Measurements from ENCODE around the gene TMEM273. TPM values are rescaled to one million over a fixed set of nuclear protein-coding genes. Genes with fewer than 3 reads are reported as not detected.

The TMEM273 gene
- polyA plus RNA-seq, 1 donor: 6.3 TPM

DNA sequence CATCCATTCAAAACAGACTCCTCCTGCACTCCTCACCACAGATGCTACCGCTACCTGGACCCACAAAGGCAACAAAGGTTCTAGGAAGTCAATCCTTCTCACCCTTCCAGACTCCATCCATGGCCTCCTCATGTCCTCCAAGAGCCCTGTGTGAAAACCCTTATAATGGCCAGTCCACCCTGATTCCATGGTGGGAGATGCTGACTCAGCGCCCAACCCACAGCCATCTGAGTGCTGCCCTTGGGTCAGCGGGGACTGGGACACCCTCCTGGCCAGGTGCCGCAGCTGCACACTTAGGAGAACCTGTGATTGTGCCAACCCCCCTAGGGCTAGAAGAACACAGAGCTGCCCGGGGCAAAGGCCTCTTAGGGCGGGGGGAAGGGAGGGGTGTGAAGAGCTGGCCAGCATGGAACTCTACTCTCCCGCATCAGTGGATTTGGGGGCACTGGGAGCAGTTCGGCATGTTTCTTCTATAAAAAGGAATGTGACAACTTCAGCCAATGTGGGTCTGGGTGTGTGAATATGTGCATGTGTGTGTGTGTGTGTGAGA is 25.4 kb downstream of the TMEM273 start:
- no peak for DNase-seq

GRCh38 chr10:49162063-49162462 is 26.1 kb downstream of the TMEM273 start:
- DNase-seq: no peak

- DNase-seq: no peak
Measured at GRCh38 chr10:49161411-49161997, 26.7 kb downstream of the TMEM273 start.

GRCh38 chr10:49160814-49161213 is 27.4 kb downstream of the TMEM273 start:
- no peak for DNase-seq

- DNase-seq: no peak
Measured at GRCh38 chr10:49160110-49160509, 28.1 kb downstream of the TMEM273 start.

DNA sequence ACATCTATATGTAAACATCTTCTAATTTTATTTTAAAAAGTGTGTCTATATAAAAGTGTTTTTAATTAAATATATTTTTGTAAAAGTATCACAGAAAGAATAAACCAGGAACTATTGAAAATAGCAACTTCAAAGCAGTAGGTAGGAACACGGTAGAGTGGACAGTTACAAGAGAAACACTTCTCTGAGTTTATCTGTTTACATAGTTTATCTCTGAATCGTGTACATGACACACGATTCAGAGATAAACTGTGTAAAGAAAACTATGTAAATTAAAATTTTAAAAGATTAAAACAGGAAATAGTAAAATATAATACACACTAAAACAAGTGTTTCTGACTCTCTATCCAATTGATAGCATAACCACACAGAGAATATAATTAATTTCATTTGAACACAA is 29.3 kb downstream of the TMEM273 start:
- DNase-seq: no peak

DNA sequence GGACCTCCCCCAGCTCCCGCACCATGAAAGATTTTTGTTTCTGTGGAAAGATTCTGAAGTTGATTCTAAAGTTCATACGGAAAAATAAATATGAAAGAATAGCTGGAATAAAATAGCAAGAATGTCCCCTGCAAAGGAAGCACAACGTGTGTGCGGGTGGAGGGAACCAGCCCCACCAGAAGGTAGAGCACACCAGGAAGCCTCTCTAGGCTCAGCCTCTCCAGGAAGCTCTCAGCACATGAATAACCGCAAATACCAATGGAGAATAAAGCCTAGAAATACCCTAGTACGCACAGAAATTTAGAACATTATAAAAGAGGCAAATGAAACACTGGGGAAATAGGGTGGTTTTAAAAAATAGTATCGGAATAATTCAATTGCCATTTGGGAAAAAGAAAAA is 29.8 kb downstream of the TMEM273 start:
- DNase-seq: no peak

DNA sequence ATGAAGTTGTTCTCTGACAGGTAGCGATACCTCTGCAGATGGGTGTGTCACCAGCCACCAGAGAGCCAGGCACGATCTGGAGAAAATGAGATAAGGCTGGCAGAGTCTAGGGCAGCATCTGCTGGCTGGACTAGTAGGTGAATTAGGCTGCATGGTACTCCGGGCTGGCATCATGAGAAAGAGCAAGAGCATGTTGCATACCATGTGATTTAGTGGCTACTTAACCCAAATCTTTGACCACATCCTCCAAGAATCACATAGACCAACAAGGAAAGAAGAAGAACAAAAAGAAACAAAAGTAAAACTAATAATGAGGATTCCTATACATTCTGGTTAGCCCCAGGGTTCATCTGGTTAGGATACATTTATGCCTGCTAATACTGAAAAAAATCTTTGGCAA is 31.0 kb downstream of the TMEM273 start:
- DNase-seq: no peak

- no peak for DNase-seq
Measured at GRCh38 chr10:49154641-49155040, 33.5 kb downstream of the TMEM273 start.

DNA sequence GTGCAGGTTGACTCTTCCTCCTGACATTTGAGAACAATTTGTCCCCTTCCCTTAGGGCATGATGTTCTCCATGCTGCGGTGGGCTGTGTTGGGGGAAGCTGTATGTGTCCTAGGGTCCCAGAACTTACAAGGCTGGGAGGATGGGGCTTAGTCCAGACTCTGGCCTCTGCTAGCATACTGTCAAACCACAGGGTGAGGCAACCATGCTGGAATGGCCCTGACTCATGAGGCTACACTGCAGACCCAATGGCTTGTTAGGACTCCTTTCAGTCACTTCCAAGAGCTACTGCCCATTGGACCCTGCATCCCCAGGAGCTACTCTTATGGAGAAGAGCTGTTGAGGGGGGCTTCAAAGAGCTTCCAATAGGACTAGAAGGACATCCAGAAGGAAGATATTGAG is 34.2 kb downstream of the TMEM273 start:
- DNase-seq: no peak

DNA sequence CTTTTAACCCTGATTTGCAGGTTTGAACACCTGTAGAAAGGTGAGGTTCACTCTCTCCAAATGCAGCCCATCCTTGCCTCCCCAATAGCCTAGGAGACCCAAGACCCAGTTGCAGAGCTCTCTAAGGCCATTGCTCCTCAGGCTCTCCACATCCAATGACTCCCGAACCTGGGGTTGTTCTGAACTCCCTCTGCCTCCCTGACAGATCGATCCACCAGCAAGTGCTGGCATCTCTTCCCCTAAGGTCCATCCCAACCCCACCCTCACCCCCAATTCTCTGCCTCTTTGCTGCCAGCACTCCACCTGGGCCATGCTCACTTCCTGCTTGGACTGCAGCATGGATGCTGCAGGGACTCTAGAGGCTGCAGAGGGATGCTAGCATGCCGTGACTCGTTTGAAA is 35.1 kb downstream of the TMEM273 start:
- no peak for DNase-seq

DNA sequence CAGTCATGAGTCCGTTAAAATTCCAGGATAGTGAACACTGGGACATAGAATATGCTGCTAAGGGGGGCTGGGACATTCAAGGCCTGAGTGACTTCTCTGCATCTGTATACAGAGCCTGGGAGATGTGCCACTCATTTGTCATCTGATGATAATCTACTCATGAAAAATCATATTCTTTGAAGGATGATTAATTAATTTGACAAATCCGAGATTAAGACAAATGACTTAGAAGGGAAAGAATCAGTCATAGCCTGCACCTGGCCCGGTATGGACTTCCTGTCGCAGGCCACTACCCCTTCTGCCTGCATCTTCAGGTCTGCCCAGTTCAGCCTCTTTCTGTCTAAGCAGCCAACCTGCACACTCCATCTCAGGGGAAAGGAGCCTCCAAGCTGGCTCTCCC is 35.5 kb downstream of the TMEM273 start:
- DNase-seq: no peak

DNA sequence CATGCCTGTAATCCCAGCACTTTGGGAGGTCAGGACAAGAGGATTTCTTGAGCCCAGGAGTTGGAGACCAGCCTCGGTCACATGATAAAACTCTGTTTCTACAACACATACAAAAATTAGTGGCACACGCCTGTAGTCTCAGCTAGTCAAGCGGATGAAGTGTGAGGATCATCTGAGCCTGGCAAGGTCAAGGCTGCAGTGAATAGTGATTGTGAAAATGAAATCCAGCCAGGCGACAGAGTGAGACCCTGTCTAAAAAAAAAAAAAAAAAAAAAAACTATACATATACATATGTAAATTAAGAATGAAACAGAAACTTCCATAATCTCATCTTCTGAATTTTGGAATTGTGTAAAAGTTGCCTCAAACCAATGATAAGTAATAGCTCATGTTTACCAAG is 36.2 kb downstream of the TMEM273 start:
- no peak for DNase-seq

DNA sequence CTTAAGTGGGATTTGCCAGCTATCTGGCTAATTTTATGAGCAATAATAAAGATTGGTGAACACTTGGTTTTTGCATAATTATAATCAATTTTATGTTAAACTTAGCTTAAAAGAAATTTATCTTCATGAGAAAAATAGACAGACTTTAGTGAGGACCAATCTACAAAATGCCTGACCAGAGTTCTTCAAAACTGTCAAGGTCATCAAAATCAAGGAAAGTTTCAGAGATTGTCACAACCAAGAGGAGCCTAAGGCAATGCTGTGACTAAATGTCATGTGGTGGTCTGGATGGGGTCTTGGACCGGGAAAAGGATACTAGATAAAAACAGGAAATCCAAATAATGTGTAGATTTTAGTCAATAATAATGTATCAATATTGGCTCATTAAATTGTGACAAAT is 36.7 kb downstream of the TMEM273 start:
- DNase-seq: no peak

DNA sequence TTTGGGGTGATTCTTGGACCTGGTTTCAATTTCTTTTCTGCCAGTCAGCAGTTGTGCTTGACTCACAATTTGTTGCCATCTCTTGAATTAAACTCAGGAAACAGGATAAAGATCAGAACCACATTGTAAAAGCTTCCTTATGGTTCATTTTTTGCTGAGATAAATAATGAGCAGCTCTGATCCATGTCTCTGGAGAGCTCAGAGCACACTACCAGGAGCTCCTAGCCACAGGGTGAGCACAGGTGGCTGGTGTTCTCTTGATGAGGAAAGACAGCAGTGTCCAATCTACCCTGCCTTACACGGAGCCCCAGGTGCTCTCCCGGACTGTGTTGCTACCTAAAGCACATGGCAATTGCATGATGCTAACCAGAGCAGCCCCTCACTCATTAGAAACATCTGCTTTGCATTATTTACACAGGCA is 37.2 kb downstream of the TMEM273 start:
- DNase-seq: no peak

GRCh38 chr10:49150426-49150825 is 37.8 kb downstream of the TMEM273 start:
- DNase-seq: no peak

DNA sequence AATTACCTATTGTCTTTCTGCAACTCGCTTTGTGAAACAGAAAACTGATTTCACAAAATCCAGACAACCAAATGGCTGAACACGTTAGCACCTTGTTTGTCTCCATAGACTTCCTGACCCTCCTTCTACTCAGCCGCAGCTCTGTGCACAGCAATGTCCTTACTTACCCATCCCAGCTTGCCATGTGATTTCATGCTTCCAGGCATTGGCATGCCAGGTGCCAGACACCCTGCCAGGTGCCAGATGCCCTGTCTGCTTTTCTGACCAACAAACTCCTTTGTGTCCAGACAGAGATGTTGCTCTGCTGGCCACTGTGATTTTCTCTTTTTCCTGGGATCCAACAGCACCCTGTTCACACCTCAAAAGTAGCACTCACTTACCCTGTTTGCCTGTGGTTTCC is 38.3 kb downstream of the TMEM273 start:
- no peak for DNase-seq

DNA sequence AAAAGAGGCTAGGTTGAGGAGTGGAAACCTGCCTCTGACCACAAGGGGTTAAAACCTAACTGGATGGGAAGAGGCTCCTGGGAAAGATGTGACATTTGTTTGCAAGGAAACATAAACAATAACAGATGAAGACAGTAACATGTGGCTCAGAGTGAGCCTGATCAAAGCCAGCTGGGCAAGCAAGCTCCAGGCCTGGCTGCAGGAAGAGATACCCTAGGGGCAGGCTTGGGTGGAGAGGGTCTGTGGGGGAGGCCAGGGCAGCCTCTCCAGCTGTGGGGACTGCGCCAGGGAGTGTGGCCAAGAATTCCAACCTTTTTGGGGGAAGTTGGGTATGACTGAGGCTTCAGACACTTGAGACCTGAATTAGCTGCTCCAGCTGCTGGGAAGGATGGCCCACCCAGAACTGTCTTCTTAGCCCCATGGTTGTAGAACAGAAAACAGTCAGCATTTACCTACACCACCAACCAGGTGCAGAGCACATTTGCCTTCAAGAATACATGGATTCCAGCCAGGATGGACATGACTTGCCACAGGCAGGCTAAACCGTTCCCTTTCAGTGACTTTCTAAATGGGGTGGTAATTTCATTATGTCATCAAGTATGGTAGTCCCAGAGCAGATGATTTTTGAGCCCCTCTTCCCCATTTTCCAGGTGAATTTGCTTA is 44.0 kb downstream of the TMEM273 start:
- DNase-seq: peak; percentile 45

- DNase-seq: no peak
Measured at GRCh38 chr10:49143249-49143648, 44.9 kb downstream of the TMEM273 start.

- DNase-seq: no peak
Measured at GRCh38 chr10:49141541-49142332, 46.5 kb downstream of the TMEM273 start.

- no peak for DNase-seq
Measured at GRCh38 chr10:49140304-49141177, 47.6 kb downstream of the TMEM273 start.

GRCh38 chr10:49139846-49140195 is 48.4 kb downstream of the TMEM273 start:
- DNase-seq: no peak
